ENCODE results near the gene TMEM178B. TPM values are rescaled to one million over a fixed set of nuclear protein-coding genes. Genes with fewer than 3 reads are reported as not detected.

TMEM178B gene
- polyA plus RNA-seq, 1 donor (not counting 4 experiments of a cell fraction or from before 2014, with no cell fraction given) = not detected

DNA sequence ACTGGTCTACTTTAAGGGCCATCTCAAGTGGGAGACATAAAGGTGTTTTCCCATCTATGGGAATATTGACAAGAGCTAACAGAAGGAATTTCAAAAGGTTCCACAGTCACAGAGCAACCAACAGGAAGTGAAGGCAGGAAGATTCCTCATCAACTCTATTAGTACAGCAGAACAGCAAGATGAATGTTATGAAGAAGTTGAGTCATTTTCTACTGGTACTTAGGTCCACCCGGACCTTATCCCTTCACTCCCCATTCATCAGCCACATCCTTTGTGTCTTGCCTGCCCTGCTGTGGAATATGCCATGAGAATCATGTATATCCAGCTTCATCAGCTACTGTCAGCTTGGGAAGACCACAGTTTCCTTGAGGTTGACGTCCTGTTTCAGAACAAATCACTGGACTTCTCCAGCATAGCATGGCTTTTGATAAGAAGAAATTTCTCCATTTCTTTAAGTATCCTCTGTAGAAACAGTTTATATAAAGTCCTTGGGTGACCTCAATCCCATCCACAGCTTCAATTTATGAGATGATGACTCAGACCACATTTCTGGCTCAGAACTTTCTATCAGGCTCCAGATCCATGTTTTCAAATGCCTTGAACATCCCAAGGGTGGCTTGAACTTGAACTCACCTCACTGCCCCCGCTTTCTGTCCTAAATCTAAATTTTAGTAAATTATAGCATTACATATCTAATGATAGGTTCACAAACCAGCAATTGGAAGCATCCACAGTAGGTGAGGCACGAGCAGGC is 392.5 kb downstream of the TMEM178B start:
- Histone ChIP-seq H3K4me3 (ENCODE audit: control insufficient read depth in 2 of 3, extremely low read depth in 1 of 3, insufficient read depth in 2 of 3, low read depth in 1 of 3, low read length in 3 of 3) (no peak overlapping the region), H4K20me1 (ENCODE audit: control insufficient read depth, extremely low read depth, insufficient read depth, low read length) (no peaks in the 10 kb centered on the region), H3K27ac (ENCODE audit: control insufficient read depth, insufficient read depth, low read length) (no peak overlapping the region), H3K9ac (ENCODE audit: control insufficient read depth, extremely low read depth, insufficient read depth, low read length) (no peak overlapping the region), H3K9me1 (ENCODE audit: control insufficient read depth, extremely low read depth, insufficient read depth, low read length) (no peaks in the 10 kb centered on the region), H3K4me2 (ENCODE audit: control insufficient read depth, extremely low read depth, insufficient read depth, low read depth, low read length) (no peak overlapping the region), H3K27me3 (ENCODE audit: control insufficient read depth, extremely low read depth, insufficient read depth, low read length) (no peaks in the 10 kb centered on the region), H3K4me1 (ENCODE audit: control insufficient read depth, extremely low read depth, insufficient read depth, low read length) (peaks cover 11% of the 10 kb centered on the region), H2AFZ (ENCODE audit: control insufficient read depth, low read length) (no peak overlapping the region), H3K9me3 (ENCODE audit: control insufficient read depth, low read depth, low read length) (no peaks in the 10 kb centered on the region), H3K79me2 (ENCODE audit: control insufficient read depth, insufficient read depth, low read length) (no peaks in the 10 kb centered on the region), H3K36me3 (ENCODE audit: control insufficient read depth in 2 of 2, extremely low read depth in 1 of 2, insufficient read depth in 2 of 2, low read length in 2 of 2) (no peaks in the 10 kb centered on the region)
- DNase-seq (ENCODE audit: low read depth, low spot score) (no peak), FAIRE-seq (no peak)
- dilution Hi-C loops (cut with MboI; ENCODE audit: extremely low pct_ligation_motif_present, low sequenced_read_pairs) = no loop called here
- no peak for TF ChIP-seq EZH2 (IDR thresholded peaks at IDR 0.05; ENCODE audit: low read length)
- TF ChIP-seq, protein P1, sequence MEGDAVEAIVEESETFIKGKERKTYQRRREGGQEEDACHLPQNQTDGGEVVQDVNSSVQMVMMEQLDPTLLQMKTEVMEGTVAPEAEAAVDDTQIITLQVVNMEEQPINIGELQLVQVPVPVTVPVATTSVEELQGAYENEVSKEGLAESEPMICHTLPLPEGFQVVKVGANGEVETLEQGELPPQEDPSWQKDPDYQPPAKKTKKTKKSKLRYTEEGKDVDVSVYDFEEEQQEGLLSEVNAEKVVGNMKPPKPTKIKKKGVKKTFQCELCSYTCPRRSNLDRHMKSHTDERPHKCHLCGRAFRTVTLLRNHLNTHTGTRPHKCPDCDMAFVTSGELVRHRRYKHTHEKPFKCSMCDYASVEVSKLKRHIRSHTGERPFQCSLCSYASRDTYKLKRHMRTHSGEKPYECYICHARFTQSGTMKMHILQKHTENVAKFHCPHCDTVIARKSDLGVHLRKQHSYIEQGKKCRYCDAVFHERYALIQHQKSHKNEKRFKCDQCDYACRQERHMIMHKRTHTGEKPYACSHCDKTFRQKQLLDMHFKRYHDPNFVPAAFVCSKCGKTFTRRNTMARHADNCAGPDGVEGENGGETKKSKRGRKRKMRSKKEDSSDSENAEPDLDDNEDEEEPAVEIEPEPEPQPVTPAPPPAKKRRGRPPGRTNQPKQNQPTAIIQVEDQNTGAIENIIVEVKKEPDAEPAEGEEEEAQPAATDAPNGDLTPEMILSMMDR (optimal IDR thresholded peaks at IDR 0.05 in 1 of 3, IDR thresholded peaks at IDR 0.05 in 1 of 3, conservative IDR thresholded peaks at IDR 0.05 in 1 of 3; ENCODE audit: extremely low read depth in 1 of 3, insufficient read depth in 2 of 3, low read length in 3 of 3) = no peak

DNA sequence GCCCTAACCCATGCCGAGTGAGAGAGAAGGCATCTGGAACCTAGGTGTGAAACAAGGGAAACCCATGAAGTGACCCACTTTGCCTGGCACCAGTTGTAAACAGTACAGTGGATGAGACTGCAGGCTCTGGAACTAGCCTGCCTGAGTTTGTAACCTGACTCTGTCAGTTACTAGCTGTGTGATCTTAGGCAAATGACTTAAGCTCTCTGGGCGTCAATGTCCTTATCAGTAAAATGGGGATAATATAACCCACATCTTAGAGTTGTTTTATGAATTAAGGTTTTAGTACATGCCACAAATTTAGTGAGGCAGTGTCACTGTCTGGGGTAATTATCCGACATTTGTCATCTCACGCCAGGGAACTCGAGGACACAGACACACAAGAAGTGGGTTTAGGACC is 394.5 kb downstream of the TMEM178B start:
- H3K9ac ChIP-seq (ENCODE audit: control insufficient read depth, extremely low read depth, insufficient read depth, low read length) = no peak overlapping the region
- no peaks in the 10 kb centered on the region for H4K20me1 ChIP-seq (ENCODE audit: control insufficient read depth, extremely low read depth, insufficient read depth, low read length)
- no peak overlapping the region for H2AFZ ChIP-seq (ENCODE audit: control insufficient read depth, low read length)
- no peaks in the 10 kb centered on the region for H3K36me3 ChIP-seq (ENCODE audit: control insufficient read depth in 2 of 2, extremely low read depth in 1 of 2, insufficient read depth in 2 of 2, low read length in 2 of 2)
- TF ChIP-seq EZH2 (IDR thresholded peaks at IDR 0.05; ENCODE audit: low read length) = no peak
- TF ChIP-seq, protein P1 (optimal IDR thresholded peaks at IDR 0.05 in 1 of 3, IDR thresholded peaks at IDR 0.05 in 1 of 3, conservative IDR thresholded peaks at IDR 0.05 in 1 of 3; ENCODE audit: extremely low read depth in 1 of 3, insufficient read depth in 2 of 3, low read length in 3 of 3) = no peak
- H3K27ac ChIP-seq (ENCODE audit: control insufficient read depth, insufficient read depth, low read length) = no peak overlapping the region
- no peaks in the 10 kb centered on the region for H3K79me2 ChIP-seq (ENCODE audit: control insufficient read depth, insufficient read depth, low read length)
- DNase-seq (ENCODE audit: low read depth, low spot score) (no peak), FAIRE-seq (no peak)
- dilution Hi-C loops (cut with MboI; ENCODE audit: extremely low pct_ligation_motif_present, low sequenced_read_pairs) = no loop called here
- H3K4me1 ChIP-seq (ENCODE audit: control insufficient read depth, extremely low read depth, insufficient read depth, low read length) = no peaks in the 10 kb centered on the region
- no peak overlapping the region for H3K4me3 ChIP-seq (ENCODE audit: control insufficient read depth in 2 of 3, extremely low read depth in 1 of 3, insufficient read depth in 2 of 3, low read depth in 1 of 3, low read length in 3 of 3)
- H3K27me3 ChIP-seq (ENCODE audit: control insufficient read depth, extremely low read depth, insufficient read depth, low read length) = no peaks in the 10 kb centered on the region
- H3K9me1 ChIP-seq (ENCODE audit: control insufficient read depth, extremely low read depth, insufficient read depth, low read length) = no peaks in the 10 kb centered on the region
- no peaks in the 10 kb centered on the region for H3K9me3 ChIP-seq (ENCODE audit: control insufficient read depth, low read depth, low read length)
- H3K4me2 ChIP-seq (ENCODE audit: control insufficient read depth, extremely low read depth, insufficient read depth, low read depth, low read length) = no peak overlapping the region
